Ishikawa (cell line): ENCODE measurements around the gene LPAR2.
A peak's percentile ranks its signal among the peaks of the same experiment; 100 is the strongest.

ENCODE experiments used
- CEBPB ChIP-seq: IDR thresholded peaks from 2 replicates; pipeline ENCODE4 v1.6.1; 2012
- CREB1 ChIP-seq: IDR thresholded peaks from 2 replicates; pipeline ENCODE4 v1.6.1; 2012; ENCODE audit warnings: low read depth
- EGR1 ChIP-seq: IDR thresholded peaks from 2 replicates; pipeline ENCODE4 v1.6.1; 2012
- EP300 ChIP-seq: IDR thresholded peaks from 2 replicates; pipeline ENCODE4 v1.6.1; 2012; ENCODE audit warnings: borderline replicate concordance
- FOXM1 ChIP-seq: IDR thresholded peaks from 2 replicates; pipeline ENCODE4 v1.6.1; 2012; ENCODE audit warnings: low read depth, borderline replicate concordance
- MAX ChIP-seq: IDR thresholded peaks from 2 replicates; pipeline ENCODE4 v1.6.1; 2012
- NFIC ChIP-seq: IDR thresholded peaks from 2 replicates; pipeline ENCODE4 v1.6.1; 2012
- RAD21 ChIP-seq: IDR thresholded peaks from 2 replicates; pipeline ENCODE4 v1.6.1; 2012; ENCODE audit warnings: low read depth
- TAF1 ChIP-seq: IDR thresholded peaks from 2 replicates; pipeline ENCODE4 v1.6.1; 2012; ENCODE audit warnings: low read depth, mild to moderate bottlenecking
- TCF12 ChIP-seq: IDR thresholded peaks from 2 replicates; pipeline ENCODE4 v1.6.1; 2012; ENCODE audit warnings: low read depth
- TEAD4 ChIP-seq: IDR thresholded peaks from 2 replicates; pipeline ENCODE4 v1.6.1; 2012
- USF1 ChIP-seq: IDR thresholded peaks from 2 replicates; pipeline ENCODE4 v1.6.1; 2012
- YY1 ChIP-seq: IDR thresholded peaks from 2 replicates; pipeline ENCODE4 v1.6.1; 2012; ENCODE audit warnings: low read depth
- ZBTB7A ChIP-seq: IDR thresholded peaks from 2 replicates; pipeline ENCODE4 v1.6.1; 2012; ENCODE audit warnings: low read depth
- TF ChIP-seq, protein P1 (sequence below): IDR thresholded peaks from 2 replicates; pipeline ENCODE4 v1.6.1; 2012; ENCODE audit warnings: low read depth, mild to moderate bottlenecking

The LPAR2 gene

GRCh38 chr19:19630426-19630825 is 2.4 kb upstream of the LPAR2 start:
- TF ChIP-seq ZBTB7A (no peak), CREB1 (no peak), NFIC (no peak), TEAD4 (no peak), YY1 (no peak), TCF12 (no peak), CEBPB (no peak), FOXM1 (no peak)
- TF ChIP-seq, protein P1, sequence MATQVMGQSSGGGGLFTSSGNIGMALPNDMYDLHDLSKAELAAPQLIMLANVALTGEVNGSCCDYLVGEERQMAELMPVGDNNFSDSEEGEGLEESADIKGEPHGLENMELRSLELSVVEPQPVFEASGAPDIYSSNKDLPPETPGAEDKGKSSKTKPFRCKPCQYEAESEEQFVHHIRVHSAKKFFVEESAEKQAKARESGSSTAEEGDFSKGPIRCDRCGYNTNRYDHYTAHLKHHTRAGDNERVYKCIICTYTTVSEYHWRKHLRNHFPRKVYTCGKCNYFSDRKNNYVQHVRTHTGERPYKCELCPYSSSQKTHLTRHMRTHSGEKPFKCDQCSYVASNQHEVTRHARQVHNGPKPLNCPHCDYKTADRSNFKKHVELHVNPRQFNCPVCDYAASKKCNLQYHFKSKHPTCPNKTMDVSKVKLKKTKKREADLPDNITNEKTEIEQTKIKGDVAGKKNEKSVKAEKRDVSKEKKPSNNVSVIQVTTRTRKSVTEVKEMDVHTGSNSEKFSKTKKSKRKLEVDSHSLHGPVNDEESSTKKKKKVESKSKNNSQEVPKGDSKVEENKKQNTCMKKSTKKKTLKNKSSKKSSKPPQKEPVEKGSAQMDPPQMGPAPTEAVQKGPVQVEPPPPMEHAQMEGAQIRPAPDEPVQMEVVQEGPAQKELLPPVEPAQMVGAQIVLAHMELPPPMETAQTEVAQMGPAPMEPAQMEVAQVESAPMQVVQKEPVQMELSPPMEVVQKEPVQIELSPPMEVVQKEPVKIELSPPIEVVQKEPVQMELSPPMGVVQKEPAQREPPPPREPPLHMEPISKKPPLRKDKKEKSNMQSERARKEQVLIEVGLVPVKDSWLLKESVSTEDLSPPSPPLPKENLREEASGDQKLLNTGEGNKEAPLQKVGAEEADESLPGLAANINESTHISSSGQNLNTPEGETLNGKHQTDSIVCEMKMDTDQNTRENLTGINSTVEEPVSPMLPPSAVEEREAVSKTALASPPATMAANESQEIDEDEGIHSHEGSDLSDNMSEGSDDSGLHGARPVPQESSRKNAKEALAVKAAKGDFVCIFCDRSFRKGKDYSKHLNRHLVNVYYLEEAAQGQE, result no peak

- TF ChIP-seq TCF12 (no peak), USF1 (no peak), CEBPB (no peak), RAD21 (no peak), CREB1 (no peak)
Observed at GRCh38 chr19:19630062-19630414, 2.0 kb upstream of the LPAR2 start.

GRCh38 chr19:19628501-19629134 is 598 bp upstream of the LPAR2 start:
- TF ChIP-seq USF1 (no peak), EP300 (peak; percentile 41; the same call in 1 of the 2 replicates), NFIC (no peak; the same call in 1 of the 2 replicates), EGR1 (peak; percentile 69), ZBTB7A (peak; percentile 99), YY1 (no peak), TAF1 (no peak), CEBPB (no peak; the same call in none of the 2 replicates), TEAD4 (no peak), RAD21 (no peak), FOXM1 (no peak), TCF12 (peak; percentile 37), CREB1 (no peak), MAX (no peak)
- TF ChIP-seq, protein P1, result no peak

DNA sequence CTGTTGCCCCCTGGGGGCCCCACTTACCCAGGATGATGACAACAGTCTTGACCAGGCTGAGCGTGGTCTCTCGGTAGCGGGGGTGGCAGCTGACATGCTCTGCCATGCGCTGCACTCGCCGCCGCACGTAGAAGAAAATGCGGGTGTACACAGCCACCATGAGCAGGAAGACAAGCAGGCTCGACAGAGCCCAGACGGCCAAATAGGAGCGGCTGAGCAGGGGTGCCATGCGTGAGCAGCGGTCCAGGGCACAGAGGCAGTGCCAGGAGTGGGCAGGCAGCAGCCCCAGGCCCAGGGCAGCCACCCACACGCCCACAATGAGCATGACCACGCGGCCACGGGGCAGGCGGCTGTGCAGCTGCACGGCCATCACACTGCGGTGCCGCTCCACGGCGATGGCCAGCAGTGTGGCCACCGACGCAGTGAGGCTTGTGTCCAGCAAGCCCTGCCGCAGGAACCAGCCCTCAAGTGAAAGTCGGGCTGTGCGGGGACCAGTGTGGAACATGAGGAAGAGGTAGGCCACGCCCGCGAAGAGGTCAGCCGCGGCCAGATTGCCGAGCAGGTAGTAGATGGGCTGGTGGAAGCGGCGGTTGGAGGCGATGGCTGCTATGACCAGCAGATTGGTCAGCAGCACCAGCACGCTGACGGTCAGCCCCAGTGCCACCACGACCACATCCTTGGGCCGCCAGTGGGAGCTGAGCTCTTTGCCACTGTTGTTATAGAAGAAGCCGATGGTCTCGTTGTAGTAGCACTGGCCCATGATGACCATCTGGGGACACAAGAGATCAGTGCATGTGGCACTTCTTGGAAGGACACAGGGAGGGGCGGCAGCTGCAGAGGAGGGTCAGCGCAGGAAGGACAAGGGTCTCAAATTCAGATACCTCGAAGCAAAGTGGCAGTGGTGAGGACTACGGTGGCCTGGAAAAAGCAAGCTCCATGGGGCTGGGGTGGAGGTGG is 1.2 kb downstream of the LPAR2 start:
- TF ChIP-seq, protein P1, result no peak
- TF ChIP-seq YY1 (no peak), NFIC (no peak), ZBTB7A (no peak), CEBPB (no peak), MAX (no peak), CREB1 (no peak), USF1 (no peak)
